Epidermal melanocyte (primary cell): ENCODE measurements around the gene ANKS3.

Experiments used
- DNase-seq: peaks from one replicate; pipeline ENCODE4 v3.0.0; 2011; ENCODE audit warnings: low spot score; ENCODE audit not compliant: insufficient read length

ANKS3 gene

GRCh38 chr16:4696905-4697847 lies 36.9 kb downstream of the ANKS3 start:
- DNase-seq, result no peak

GRCh38 chr16:4696172-4696904 lies 37.7 kb downstream of the ANKS3 start:
- peak; percentile 13 for DNase-seq

- DNase-seq, result peak; percentile 9
Observed at GRCh38 chr16:4695473-4696171, 38.4 kb downstream of the ANKS3 start.

- peak; percentile 13 for DNase-seq
Observed at GRCh38 chr16:4694642-4695451, 39.2 kb downstream of the ANKS3 start.

GRCh38 chr16:4693956-4694641 lies 40.0 kb downstream of the ANKS3 start:
- DNase-seq, result peak; percentile 74

- peak; percentile 100 for DNase-seq
Observed at GRCh38 chr16:4693296-4693955, 40.6 kb downstream of the ANKS3 start, which contains the start of gene NUDT16L1. TSS of gene NUDT16L1 (plus strand) at chr16:4693562. CDS start at chr16:4693727, 165 bp downstream.

GRCh38 chr16:4692460-4693295 lies 41.4 kb downstream of the ANKS3 start:
- peak; percentile 17 for DNase-seq

- peak; percentile 15 for DNase-seq
Observed at GRCh38 chr16:4691666-4692412, 42.2 kb downstream of the ANKS3 start.

- DNase-seq, result peak; percentile 14
Observed at GRCh38 chr16:4690946-4691665, 43.0 kb downstream of the ANKS3 start.

- no peak for DNase-seq
Observed at GRCh38 chr16:4689864-4690704, 44.0 kb downstream of the ANKS3 start.

- no peak for DNase-seq
Observed at GRCh38 chr16:4689091-4689671, 44.9 kb downstream of the ANKS3 start.

- no peak for DNase-seq
Observed at GRCh38 chr16:4688674-4689045, 45.4 kb downstream of the ANKS3 start.

- no peak for DNase-seq
Observed at GRCh38 chr16:4687946-4688673, 46.0 kb downstream of the ANKS3 start.

- DNase-seq, result no peak
Observed at GRCh38 chr16:4687416-4687815, 46.7 kb downstream of the ANKS3 start.

- no peak for DNase-seq
Observed at GRCh38 chr16:4686497-4687210, 47.4 kb downstream of the ANKS3 start.
